IMR-90 (cell line): ENCODE data around the gene ABHD17C. TPM values are rescaled to one million over a fixed set of nuclear protein-coding genes. Genes with fewer than 3 reads are reported as not detected.
A peak's percentile ranks its signal among the peaks of the same experiment; 100 is the strongest.

Source experiments
- ATAC-seq: fragments of 200-7000 bp; cut with Tn5 transposase; 2 replicates; pipeline ENCODE4 v1.9.1; 2020; ENCODE audit warnings: low read depth, mild to moderate bottlenecking, moderate library complexity
- BruUV-seq: library from RNA; stranded (reverse); fragments of 400-500 nt; replicated peaks from 2 replicates; lab custom pipeline; 2021; lab: Mats Ljungman, UMichigan
- CTCF ChIA-PET: fragments of 300-600 bp; formaldehyde crosslinking; extraction: SDS; loops from one replicate; lab custom pipeline; 2021; ENCODE audit warnings: antibody characterized with exemption; lab: Yijun Ruan, JAX
- POLR2A ChIA-PET: fragments of 300-600 bp; sonication (Branson Sonifier 250); formaldehyde crosslinking; loops from one replicate; lab custom pipeline; 2022; ENCODE audit warnings: antibody characterized with exemption; ENCODE audit not compliant: unreplicated experiment; lab: Charles Lee
- DNase-seq: peaks from one replicate; pipeline ENCODE4 v3.0.0; 2013
- H2AFZ ChIP-seq: replicated peaks from 2 replicates; pipeline ENCODE3; 2013; ENCODE audit warnings: low read length, mild to moderate bottlenecking; ENCODE audit not compliant: poor library complexity
- H2AK5ac ChIP-seq: 2 replicates; pipeline ENCODE4 v1.6.1; 2013; ENCODE audit warnings: low read depth, low read length, inconsistent platforms
- H2AK9ac ChIP-seq: replicated peaks from 2 replicates; pipeline ENCODE3; 2013; ENCODE audit warnings: mild to moderate bottlenecking, low read depth, low read length, moderate library complexity; ENCODE audit not compliant: poor library complexity
- H2BK120ac ChIP-seq: 2 replicates; pipeline ENCODE4 v1.6.1; 2013; ENCODE audit warnings: low read depth, low read length, inconsistent platforms
- H2BK15ac ChIP-seq: 3 replicates; pipeline ENCODE4 v1.6.1; 2013; ENCODE audit warnings: low read depth, low read length, inconsistent platforms
- H2BK20ac ChIP-seq: 2 replicates; pipeline ENCODE4 v1.6.1; 2013; ENCODE audit warnings: low read depth, mild to moderate bottlenecking, inconsistent platforms, low read length, moderate library complexity
- H2BK5ac ChIP-seq: 2 replicates; pipeline ENCODE4 v1.6.1; 2013; ENCODE audit warnings: mild to moderate bottlenecking, low read depth, low read length, inconsistent platforms; ENCODE audit not compliant: poor library complexity, severe bottlenecking
- H3K14ac ChIP-seq: replicated peaks from 2 replicates; pipeline ENCODE4 v1.6.1; 2013; ENCODE audit warnings: low read depth, low read length, inconsistent platforms
- H3K18ac ChIP-seq: 2 replicates; pipeline ENCODE4 v1.6.1; 2013; ENCODE audit warnings: low read depth, low read length, control low read depth
- H3K23ac ChIP-seq: 2 replicates; pipeline ENCODE4 v1.6.1; 2013; ENCODE audit warnings: low read depth, low read length, inconsistent platforms
- H3K27ac ChIP-seq: 2 replicates; pipeline ENCODE4 v1.5.1; 2013; ENCODE audit warnings: mild to moderate bottlenecking, control low read depth, low read length; ENCODE audit not compliant: insufficient read depth
- H3K27me3 ChIP-seq: 2 replicates; pipeline ENCODE4 v1.6.1; 2013; ENCODE audit warnings: low read length; ENCODE audit not compliant: control insufficient read depth, insufficient read depth
- H3K36me3 ChIP-seq: 2 replicates; pipeline ENCODE4 v1.6.1; 2013; ENCODE audit warnings: low read length, mixed read lengths; ENCODE audit not compliant: control insufficient read depth, insufficient read depth
- H3K4ac ChIP-seq: 2 replicates; pipeline ENCODE4 v1.6.1; 2013; ENCODE audit warnings: low read depth, low read length, inconsistent platforms
- H3K4me1 ChIP-seq: 2 replicates; pipeline ENCODE4 v1.6.1; 2013; ENCODE audit warnings: low read length, mixed read lengths; ENCODE audit not compliant: control insufficient read depth, insufficient read depth
- H3K4me2 ChIP-seq: 2 replicates; pipeline ENCODE4 v1.6.1; 2013; ENCODE audit warnings: low read depth, mild to moderate bottlenecking, control low read depth, low read length, moderate library complexity
- H3K4me3 ChIP-seq: 2 replicates; pipeline ENCODE4 v1.5.1; 2013; ENCODE audit warnings: low read depth, mild to moderate bottlenecking, control low read depth, low read length, moderate library complexity; ENCODE audit not compliant: insufficient read depth
- H3K56ac ChIP-seq: 2 replicates; pipeline ENCODE4 v1.6.1; 2013; ENCODE audit warnings: low read length, inconsistent platforms; ENCODE audit not compliant: insufficient read depth; ENCODE audit errors: extremely low read depth
- H3K79me1 ChIP-seq, 2 experiments: 2 replicates each; pipeline ENCODE4 v1.6.1; 2013; ENCODE audit warnings: low read length in 2 of 2, inconsistent platforms in 1 of 2, low read depth in 1 of 2
- H3K9ac ChIP-seq: 2 replicates; pipeline ENCODE4 v1.6.1; 2013; ENCODE audit warnings: low read depth, low read length, control low read depth
- H3K9me1 ChIP-seq: 2 replicates; pipeline ENCODE4 v1.6.1; 2013; ENCODE audit warnings: low read length, inconsistent platforms; ENCODE audit not compliant: insufficient read depth
- H3K9me3 ChIP-seq: 2 replicates; pipeline ENCODE4 v1.6.1; 2013; ENCODE audit warnings: low read length; ENCODE audit not compliant: control insufficient read depth, insufficient read depth
- H4K20me1 ChIP-seq: 2 replicates; pipeline ENCODE4 v1.6.1; 2013; ENCODE audit warnings: low read length, inconsistent platforms; ENCODE audit not compliant: insufficient read depth
- H4K5ac ChIP-seq: 2 replicates; pipeline ENCODE4 v1.6.1; 2013; ENCODE audit warnings: mild to moderate bottlenecking, low read depth, low read length, control low read depth
- H4K8ac ChIP-seq, 2 experiments: 2 replicates each; pipeline ENCODE4 v1.6.1; 2013; ENCODE audit warnings: low read depth in 2 of 2, low read length in 2 of 2, control low read depth in 1 of 2, inconsistent platforms in 1 of 2
- H4K91ac ChIP-seq: 2 replicates; pipeline ENCODE4 v1.6.1; 2013; ENCODE audit warnings: low read depth, low read length, inconsistent platforms; ENCODE audit not compliant: insufficient read depth
- BHLHE40 ChIP-seq: fragments of 150-350 bp; IDR thresholded peaks from 2 replicates; pipeline ENCODE4 v1.6.1; 2016; ENCODE audit warnings: mild to moderate bottlenecking, low read depth, low read length
- CEBPB ChIP-seq: IDR thresholded peaks from 2 replicates; pipeline ENCODE4 v1.6.1; 2012; ENCODE audit warnings: low read depth, low read length, improper control_type of control experiment
- CHD1 ChIP-seq: IDR thresholded peaks from 2 replicates; pipeline ENCODE4 v1.6.1; 2012; ENCODE audit warnings: low read depth, low read length, improper control_type of control experiment
- FOS ChIP-seq: fragments of 150-350 bp; IDR thresholded peaks from 2 replicates; pipeline ENCODE4 v1.6.1; 2016; ENCODE audit warnings: low read depth, low read length
- MAFK ChIP-seq: IDR thresholded peaks from 2 replicates; pipeline ENCODE4 v1.6.1; 2012; ENCODE audit warnings: low read depth, low read length, improper control_type of control experiment
- MAZ ChIP-seq: IDR thresholded peaks from 2 replicates; pipeline ENCODE4 v1.6.1; 2012; ENCODE audit warnings: low read depth, mild to moderate bottlenecking, low read length, improper control_type of control experiment, moderate library complexity, borderline replicate concordance
- MXI1 ChIP-seq: IDR thresholded peaks from 2 replicates; pipeline ENCODE4 v1.6.1; 2012; ENCODE audit warnings: low read depth, mild to moderate bottlenecking, low read length, moderate library complexity, borderline replicate concordance
- NFE2L2 ChIP-seq: fragments of 150-350 bp; IDR thresholded peaks from 2 replicates; pipeline ENCODE4 v1.6.1; 2016; ENCODE audit warnings: low read depth, mild to moderate bottlenecking, low read length
- RAD21 ChIP-seq: IDR thresholded peaks from 2 replicates; pipeline ENCODE4 v1.6.1; 2012; ENCODE audit warnings: low read length, improper control_type of control experiment
- RCOR1 ChIP-seq: IDR thresholded peaks from 2 replicates; pipeline ENCODE4 v1.6.1; 2012; ENCODE audit warnings: mild to moderate bottlenecking, low read length, improper control_type of control experiment; ENCODE audit not compliant: insufficient replicate concordance
- RFX5 ChIP-seq: IDR thresholded peaks from 2 replicates; pipeline ENCODE4 v1.8.0; 2012; ENCODE audit warnings: low read depth, mild to moderate bottlenecking, low read length, moderate library complexity
- SMC3 ChIP-seq: fragments of 150-350 bp; IDR thresholded peaks from 2 replicates; pipeline ENCODE4 v1.6.1; 2016; ENCODE audit warnings: low read depth, mild to moderate bottlenecking, antibody characterized with exemption, low read length, moderate library complexity
- WGBS, 2 experiments: methylation state at CpG; one replicate each; pipeline versions ENCODE4 v1.1.5 to v1.1.7; 2013; ENCODE audit warnings: missing lambda C conversion rate in 2 of 2; ENCODE audit not compliant: insufficient read length in 1 of 2; ENCODE audit errors: extremely low coverage in 2 of 2; 5-methylcytosine and 5-hydroxymethylcytosine counted together
- dilution Hi-C: fragments of 300-500 bp; cut with HindIII; formaldehyde crosslinking; loops from one replicate; pipeline ENCODE4 v1.14.3; 2018; ENCODE audit warnings: low sequenced_read_pairs; ENCODE audit not compliant: unreplicated experiment
- in situ Hi-C: fragments of 300-500 bp; cut with MboI; formaldehyde crosslinking; loops from 3 replicates; pipeline ENCODE4 v1.14.3; 2019; ENCODE audit warnings: low sequenced_read_pairs, inconsistent platforms, mixed read lengths
- intact Hi-C: fragments of 100-400 bp; cut with micrococcal nuclease; formaldehyde crosslinking; loops from 2 replicates; pipeline ENCODE4 v1.10.0; 2022
- polyA plus RNA-seq, 3 experiments: library from polyadenylated mRNA; depleted of rRNA; stranded (reverse); fragments of >200 nt; gene quantifications; 2 replicates each; pipeline ENCODE4 v1.2.3, GENCODE V29; 2012; ENCODE audit warnings: low replicate concordance in 1 of 3
- total RNA-seq: library from RNA; depleted of rRNA; stranded (reverse); fragments of >200 nt; gene quantifications from 2 replicates; pipeline ENCODE4 v1.2.3, GENCODE V29; 2012
- TF ChIP-seq, protein P1 (sequence below): fragments of 150-350 bp; IDR thresholded peaks from 2 replicates; pipeline ENCODE4 v1.6.1; 2017; ENCODE audit warnings: mild to moderate bottlenecking, antibody characterized with exemption, low read length, low read depth
- TF ChIP-seq, protein P2 (sequence below): conservative IDR thresholded peaks from 2 replicates; pipeline ENCODE4 v1.5.1; 2012; ENCODE audit warnings: mild to moderate bottlenecking, low read depth, low read length, improper control_type of control experiment

Gene ABHD17C
- total and polyA plus RNA-seq, 2 of the 4 experiments (the other 2 are of a cell fraction) = 5.4 to 10.3 TPM

DNA sequence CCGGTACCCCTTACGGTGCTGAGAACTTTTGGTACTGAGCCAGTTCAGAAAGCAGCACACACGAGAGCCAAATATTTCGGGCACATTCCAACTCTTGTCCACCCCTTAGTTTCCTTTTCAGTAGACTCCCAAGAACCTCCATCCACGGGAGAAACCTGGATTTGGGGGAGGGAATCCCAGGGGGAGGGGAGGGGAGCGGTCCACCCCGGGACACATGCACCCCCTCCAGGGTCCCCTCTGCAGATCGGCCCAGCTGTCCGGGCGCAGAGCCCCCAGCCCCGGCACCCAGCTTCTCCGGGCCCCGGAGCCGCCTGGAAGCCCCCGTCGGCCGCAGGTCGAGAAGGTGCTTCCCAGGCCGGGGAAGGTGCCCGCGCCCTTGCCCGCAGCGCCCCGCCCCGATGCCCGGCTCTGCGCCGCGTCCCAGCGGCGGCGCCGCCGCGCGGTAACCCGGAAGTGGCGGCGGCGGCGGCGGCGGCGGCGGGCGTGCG, 455 bp upstream of the ABHD17C start:
- ChIA-PET CTCF (interaction anchor here (2.3 kb wide), 1 partner anchor 82 kb away, joined by 8 read pairs; no protein-coding TSS in a partner anchor), POLR2A (interaction anchor here (1.0 to 1.5 kb wide), 2 partner anchors 127 to 128 kb away, joined by 3 read pairs; no protein-coding TSS in a partner anchor)
- ATAC-seq (peak; percentile 44), DNase-seq (peak; percentile 33)
- peak overlapping the region; percentile 96 for H3K14ac ChIP-seq
- peak overlapping the region; percentile 100 for H3K4me3 ChIP-seq
- peak overlapping the region; percentile 4; the same call in 1 of the 2 replicates for H2BK20ac ChIP-seq
- peaks cover 30% of the 10 kb centered on the region for H4K20me1 ChIP-seq
- H2AK9ac ChIP-seq = peak overlapping the region; percentile 94
- peak overlapping the region; percentile 84 for H3K4ac ChIP-seq
- H3K4me1 ChIP-seq = peaks cover 10% of the 10 kb centered on the region
- peak overlapping the region; percentile 84 for H2BK120ac ChIP-seq
- H4K91ac ChIP-seq = peak overlapping the region; percentile 75
- H2AK5ac ChIP-seq = peak overlapping the region; percentile 76
- H3K79me1 ChIP-seq = peaks cover 22 to 51% of the 10 kb centered on the region in 2 experiments
- H2BK15ac ChIP-seq = peak overlapping the region; percentile 88
- no peaks in the 10 kb centered on the region for H3K9me3 ChIP-seq
- intact Hi-C loops (loop anchor here (1.0 to 5.0 kb wide), 3 partner anchors 85 to 278 kb away; partner anchors contain the start of gene CEMIP), dilution Hi-C loops (no loop called here), in situ Hi-C loops (loop anchor here (5.0 kb wide), 1 partner anchor 242 kb away; no protein-coding TSS in a partner anchor)
- peak overlapping the region; percentile 86 for H2AFZ ChIP-seq
- whole genome bisulfite sequencing, 2 experiments = 2% methylated on average over 18 of the region's 47 CpGs; no CpG with 5 or more reads in 1 of the 2 experiments
- peak overlapping the region; percentile 57; the same call in 1 of the 2 replicates for H3K56ac ChIP-seq
- H2BK5ac ChIP-seq = peak overlapping the region; percentile 47
- H3K27ac ChIP-seq = peak overlapping the region; percentile 75
- no TSS peak for BruUV-seq
- peak overlapping the region; percentile 67 to 85 for H4K8ac ChIP-seq
- H3K9me1 ChIP-seq = peaks cover 12% of the 10 kb centered on the region; the same call in 1 of the 2 replicates
- H3K27me3 ChIP-seq = no peaks in the 10 kb centered on the region
- peaks cover 1% of the 10 kb centered on the region; the same call in 1 of the 2 replicates for H3K36me3 ChIP-seq
- peak overlapping the region; percentile 89 for H3K9ac ChIP-seq
- peak overlapping the region; percentile 95 for H3K23ac ChIP-seq
- H4K5ac ChIP-seq = peak overlapping the region; percentile 10
- H3K4me2 ChIP-seq = peak overlapping the region; percentile 93
- peak overlapping the region; percentile 81 for H3K18ac ChIP-seq
- TF ChIP-seq RAD21 (no peak), CHD1 (no peak), MXI1 (no peak), RFX5 (no peak), MAZ (no peak), NFE2L2 (no peak), SMC3 (no peak), RCOR1 (no peak), BHLHE40 (no peak), CEBPB (no peak), FOS (no peak), MAFK (no peak)
- TF ChIP-seq, protein P1, sequence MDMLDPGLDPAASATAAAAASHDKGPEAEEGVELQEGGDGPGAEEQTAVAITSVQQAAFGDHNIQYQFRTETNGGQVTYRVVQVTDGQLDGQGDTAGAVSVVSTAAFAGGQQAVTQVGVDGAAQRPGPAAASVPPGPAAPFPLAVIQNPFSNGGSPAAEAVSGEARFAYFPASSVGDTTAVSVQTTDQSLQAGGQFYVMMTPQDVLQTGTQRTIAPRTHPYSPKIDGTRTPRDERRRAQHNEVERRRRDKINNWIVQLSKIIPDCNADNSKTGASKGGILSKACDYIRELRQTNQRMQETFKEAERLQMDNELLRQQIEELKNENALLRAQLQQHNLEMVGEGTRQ = no peak
- TF ChIP-seq, protein P2, sequence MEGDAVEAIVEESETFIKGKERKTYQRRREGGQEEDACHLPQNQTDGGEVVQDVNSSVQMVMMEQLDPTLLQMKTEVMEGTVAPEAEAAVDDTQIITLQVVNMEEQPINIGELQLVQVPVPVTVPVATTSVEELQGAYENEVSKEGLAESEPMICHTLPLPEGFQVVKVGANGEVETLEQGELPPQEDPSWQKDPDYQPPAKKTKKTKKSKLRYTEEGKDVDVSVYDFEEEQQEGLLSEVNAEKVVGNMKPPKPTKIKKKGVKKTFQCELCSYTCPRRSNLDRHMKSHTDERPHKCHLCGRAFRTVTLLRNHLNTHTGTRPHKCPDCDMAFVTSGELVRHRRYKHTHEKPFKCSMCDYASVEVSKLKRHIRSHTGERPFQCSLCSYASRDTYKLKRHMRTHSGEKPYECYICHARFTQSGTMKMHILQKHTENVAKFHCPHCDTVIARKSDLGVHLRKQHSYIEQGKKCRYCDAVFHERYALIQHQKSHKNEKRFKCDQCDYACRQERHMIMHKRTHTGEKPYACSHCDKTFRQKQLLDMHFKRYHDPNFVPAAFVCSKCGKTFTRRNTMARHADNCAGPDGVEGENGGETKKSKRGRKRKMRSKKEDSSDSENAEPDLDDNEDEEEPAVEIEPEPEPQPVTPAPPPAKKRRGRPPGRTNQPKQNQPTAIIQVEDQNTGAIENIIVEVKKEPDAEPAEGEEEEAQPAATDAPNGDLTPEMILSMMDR = no peak
